Activated CD8-positive, alpha-beta T cell treated with anti-CD3 and anti-CD28 coated beads, Interleukin-2, amount 10 ng/mL, durations not matched to agents 7 days and 5 days (primary cell): ENCODE measurements around the gene FOXC1. TPM values are rescaled to one million over a fixed set of nuclear protein-coding genes. Genes with fewer than 3 reads are reported as not detected.

Experiments
- ATAC-seq: fragments of 150-1000 bp; cut with Tn5 transposase; one replicate; pipeline ENCODE4 v1.10.0; 2021; ENCODE audit warnings: moderate library complexity
- CTCF ChIA-PET: fragments of 350-600 bp; sonication (Branson Sonifier 250); formaldehyde crosslinking; loops from one replicate; lab custom pipeline; 2021; ENCODE audit warnings: antibody characterized with exemption; lab: Charles Lee
- POLR2A ChIA-PET: fragments of 350-600 bp; sonication (Branson Sonifier 250); formaldehyde crosslinking; loops from one replicate; lab custom pipeline; 2021; ENCODE audit warnings: antibody characterized with exemption; lab: Charles Lee
- DNase-seq: peaks from one replicate; pipeline ENCODE4 v3.0.0-alpha.2; 2020
- H3K27ac Mint-ChIP-seq: one replicate; pipeline ENCODE4 v1.8.0; 2021; ENCODE audit warnings: mild to moderate bottlenecking, mixed read lengths
- H3K27me3 Mint-ChIP-seq: one replicate; pipeline ENCODE4 v1.8.0; 2021; ENCODE audit warnings: low read depth, mixed read lengths
- H3K36me3 Mint-ChIP-seq: one replicate; pipeline ENCODE4 v1.8.0; 2021; ENCODE audit warnings: low read depth, mixed read lengths
- H3K4me1 Mint-ChIP-seq: one replicate; pipeline ENCODE4 v1.8.0; 2021; ENCODE audit warnings: low read depth, mixed read lengths
- H3K4me3 Mint-ChIP-seq: one replicate; pipeline ENCODE4 v1.8.0; 2021; ENCODE audit warnings: mild to moderate bottlenecking, mixed read lengths
- H3K9me3 Mint-ChIP-seq: one replicate; pipeline ENCODE4 v1.8.0; 2022; ENCODE audit warnings: mixed read lengths; ENCODE audit not compliant: insufficient read depth
- total RNA-seq, 2 experiments: library from RNA; stranded (reverse); gene quantifications; one replicate each; pipeline ENCODE4 v1.2.3, GENCODE V29; 2021

The FOXC1 gene
- total RNA-seq, 2 experiments from 2014 or later = not detected

DNA sequence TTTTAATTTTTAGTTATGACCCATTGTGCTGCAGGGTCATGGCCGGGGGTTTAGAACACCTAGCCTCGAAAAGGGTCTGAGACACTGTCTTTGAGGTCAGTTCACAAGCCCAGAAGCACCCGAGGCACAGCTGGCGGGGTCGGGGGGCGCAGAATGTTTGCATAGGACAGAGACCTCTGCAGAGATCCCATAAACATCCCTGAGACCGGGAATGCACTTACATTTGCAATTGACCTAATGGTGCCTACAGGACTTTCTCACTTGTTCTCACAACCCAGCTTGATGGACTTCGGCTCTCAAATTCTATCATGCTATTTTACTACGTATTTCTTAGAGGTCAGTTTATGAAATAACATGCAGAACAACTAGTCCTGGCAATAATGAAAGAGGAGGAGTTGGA is 33.5 kb upstream of the FOXC1 start:
- H3K36me3 Mint-ChIP-seq = no peaks in the 10 kb centered on the region
- DNase-seq = no peak
- H3K27me3 Mint-ChIP-seq = peaks cover 8% of the 10 kb centered on the region
- CTCF ChIA-PET = no interaction called here
- no peak overlapping the region for H3K4me3 Mint-ChIP-seq
- no peak overlapping the region for H3K27ac Mint-ChIP-seq
- ATAC-seq = no peak
- POLR2A ChIA-PET = no interaction called here
- no peaks in the 10 kb centered on the region for H3K4me1 Mint-ChIP-seq
- H3K9me3 Mint-ChIP-seq = peaks cover 2% of the 10 kb centered on the region

DNA sequence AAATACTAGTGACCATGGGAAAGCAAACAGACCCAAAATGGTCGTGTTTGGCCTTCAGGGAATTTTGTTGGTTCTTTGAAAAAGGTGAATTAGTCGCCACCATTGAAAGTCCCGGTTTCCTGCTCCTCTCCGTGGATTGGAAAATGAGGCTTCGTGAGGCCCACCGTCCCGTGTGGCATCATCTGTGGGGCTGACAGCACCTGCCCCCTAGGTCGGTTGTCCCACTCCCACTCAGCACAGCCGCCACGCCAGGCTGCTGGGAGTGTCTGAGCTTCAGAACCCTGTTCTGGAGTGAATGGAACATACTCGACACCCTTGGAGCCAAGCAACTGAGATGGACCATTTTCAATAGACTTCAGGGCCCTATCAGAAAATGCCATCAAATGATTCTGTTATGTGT is 33.0 kb upstream of the FOXC1 start:
- Mint-ChIP-seq H3K4me3 (no peak overlapping the region), H3K4me1 (no peaks in the 10 kb centered on the region), H3K36me3 (no peaks in the 10 kb centered on the region), H3K27ac (no peak overlapping the region), H3K9me3 (no peaks in the 10 kb centered on the region), H3K27me3 (peaks cover 3% of the 10 kb centered on the region)
- ChIA-PET POLR2A (no interaction called here), CTCF (no interaction called here)
- DNase-seq (no peak), ATAC-seq (no peak)

DNA sequence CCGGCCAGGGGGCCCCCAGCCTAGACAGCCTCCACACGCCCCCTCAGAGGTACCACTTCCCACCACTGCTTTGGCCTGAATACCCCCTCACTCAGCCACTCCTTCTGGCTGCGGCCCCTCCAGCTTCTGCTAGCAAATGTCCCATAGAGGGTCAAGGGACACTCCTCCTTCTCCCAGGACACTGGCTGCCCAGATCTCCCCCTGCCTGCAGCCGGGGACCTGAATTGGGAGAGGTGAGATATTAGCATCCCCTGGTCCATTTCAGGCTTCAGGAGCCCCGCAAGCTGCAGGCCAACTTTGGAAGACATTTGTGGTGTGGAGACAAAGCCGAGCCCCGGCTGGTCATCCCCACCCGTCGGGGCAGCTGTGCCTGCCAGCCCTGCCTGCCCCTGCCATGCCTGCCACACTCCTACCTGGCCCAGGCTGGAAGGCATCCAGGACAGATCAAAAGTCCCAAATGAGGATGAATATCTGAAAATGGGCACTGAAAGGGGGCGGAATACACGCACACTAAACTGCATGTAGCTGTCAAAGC is 32.5 kb upstream of the FOXC1 start:
- H3K36me3 Mint-ChIP-seq = no peaks in the 10 kb centered on the region
- ChIA-PET CTCF (no interaction called here), POLR2A (no interaction called here)
- no peak overlapping the region for H3K4me3 Mint-ChIP-seq
- DNase-seq (no peak), ATAC-seq (no peak)
- H3K27ac Mint-ChIP-seq = no peak overlapping the region
- no peaks in the 10 kb centered on the region for H3K27me3 Mint-ChIP-seq
- H3K9me3 Mint-ChIP-seq = no peaks in the 10 kb centered on the region
- H3K4me1 Mint-ChIP-seq = no peaks in the 10 kb centered on the region

- POLR2A ChIA-PET = no interaction called here
These were observed 31.6 kb upstream of the FOXC1 start for GRCh38 chr6:1577896-1578745.

DNA sequence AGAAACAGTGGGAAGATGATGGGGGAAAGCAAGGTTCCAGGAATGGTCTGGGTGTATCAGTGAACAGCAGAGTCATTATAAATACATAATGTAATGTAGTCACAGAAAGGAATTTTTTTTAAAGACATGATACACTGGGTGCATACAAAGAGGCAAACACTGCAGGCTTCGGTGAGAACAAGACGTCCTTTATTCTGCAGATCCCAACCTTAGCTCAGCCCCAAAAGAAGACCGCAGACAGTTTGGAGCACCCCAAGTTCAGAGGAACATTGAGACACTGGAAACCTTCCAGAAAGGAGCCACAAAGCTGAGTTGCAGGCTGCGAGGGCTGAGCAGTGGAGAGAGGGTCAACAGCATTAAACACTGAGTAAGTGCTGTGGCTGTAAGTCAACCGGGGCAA is 30.6 kb upstream of the FOXC1 start:
- POLR2A ChIA-PET = no interaction called here
- no peak for DNase-seq

More at GRCh38 chr6:1577896-1578745, 31.6 kb upstream of the FOXC1 start:
- Mint-ChIP-seq H3K27me3 (no peaks in the 10 kb centered on the region), H3K9me3 (no peaks in the 10 kb centered on the region), H3K36me3 (no peaks in the 10 kb centered on the region), H3K4me1 (no peaks in the 10 kb centered on the region), H3K27ac (no peak overlapping the region), H3K4me3 (no peak overlapping the region)
- ATAC-seq (no peak), DNase-seq (no peak)
- CTCF ChIA-PET = no interaction called here

DNA sequence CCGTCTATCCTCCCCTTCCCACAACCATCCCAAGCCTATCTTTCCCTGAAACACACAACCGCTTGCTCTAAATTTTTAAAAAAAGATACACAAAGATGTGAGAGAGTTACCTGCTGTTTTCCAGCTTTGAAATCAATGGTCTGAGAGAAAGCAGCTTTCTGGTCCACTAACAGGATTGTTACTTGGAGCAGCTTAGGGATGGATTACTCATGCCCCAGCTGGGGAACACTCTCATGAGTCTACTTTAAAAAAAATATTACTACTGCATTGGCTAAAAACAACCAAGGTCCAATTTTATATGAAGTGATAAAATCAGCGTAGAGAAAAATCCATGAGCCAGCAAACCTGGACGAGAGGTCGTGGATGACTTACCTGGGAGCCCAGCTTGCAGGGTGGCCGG is 29.6 kb upstream of the FOXC1 start:
- DNase-seq (no peak), ATAC-seq (no peak)
- Mint-ChIP-seq H3K36me3 (no peaks in the 10 kb centered on the region), H3K9me3 (no peaks in the 10 kb centered on the region), H3K27me3 (peaks cover 4% of the 10 kb centered on the region), H3K4me3 (no peak overlapping the region), H3K27ac (no peak overlapping the region), H3K4me1 (no peaks in the 10 kb centered on the region)
- ChIA-PET POLR2A (interaction anchor here (0.8 kb wide), 1 partner anchor 350 kb away, joined by 5 read pairs; no protein-coding TSS in a partner anchor), CTCF (no interaction called here)

More for the DNA sequence above, 30.6 kb upstream of the FOXC1 start:
- H3K36me3 Mint-ChIP-seq = no peaks in the 10 kb centered on the region
- H3K27me3 Mint-ChIP-seq = peaks cover 2% of the 10 kb centered on the region
- H3K4me3 Mint-ChIP-seq = no peak overlapping the region
- H3K9me3 Mint-ChIP-seq = no peaks in the 10 kb centered on the region
- ATAC-seq = no peak
- CTCF ChIA-PET = no interaction called here
- no peaks in the 10 kb centered on the region for H3K4me1 Mint-ChIP-seq
- H3K27ac Mint-ChIP-seq = no peak overlapping the region

GRCh38 chr6:1580585-1580984 is 29.1 kb upstream of the FOXC1 start:
- Mint-ChIP-seq H3K4me3 (no peak overlapping the region), H3K4me1 (no peaks in the 10 kb centered on the region), H3K27me3 (peaks cover 4% of the 10 kb centered on the region), H3K9me3 (no peaks in the 10 kb centered on the region), H3K27ac (no peak overlapping the region), H3K36me3 (no peaks in the 10 kb centered on the region)
- POLR2A ChIA-PET = no interaction called here
- ATAC-seq (no peak), DNase-seq (no peak)
- CTCF ChIA-PET = no interaction called here

DNA sequence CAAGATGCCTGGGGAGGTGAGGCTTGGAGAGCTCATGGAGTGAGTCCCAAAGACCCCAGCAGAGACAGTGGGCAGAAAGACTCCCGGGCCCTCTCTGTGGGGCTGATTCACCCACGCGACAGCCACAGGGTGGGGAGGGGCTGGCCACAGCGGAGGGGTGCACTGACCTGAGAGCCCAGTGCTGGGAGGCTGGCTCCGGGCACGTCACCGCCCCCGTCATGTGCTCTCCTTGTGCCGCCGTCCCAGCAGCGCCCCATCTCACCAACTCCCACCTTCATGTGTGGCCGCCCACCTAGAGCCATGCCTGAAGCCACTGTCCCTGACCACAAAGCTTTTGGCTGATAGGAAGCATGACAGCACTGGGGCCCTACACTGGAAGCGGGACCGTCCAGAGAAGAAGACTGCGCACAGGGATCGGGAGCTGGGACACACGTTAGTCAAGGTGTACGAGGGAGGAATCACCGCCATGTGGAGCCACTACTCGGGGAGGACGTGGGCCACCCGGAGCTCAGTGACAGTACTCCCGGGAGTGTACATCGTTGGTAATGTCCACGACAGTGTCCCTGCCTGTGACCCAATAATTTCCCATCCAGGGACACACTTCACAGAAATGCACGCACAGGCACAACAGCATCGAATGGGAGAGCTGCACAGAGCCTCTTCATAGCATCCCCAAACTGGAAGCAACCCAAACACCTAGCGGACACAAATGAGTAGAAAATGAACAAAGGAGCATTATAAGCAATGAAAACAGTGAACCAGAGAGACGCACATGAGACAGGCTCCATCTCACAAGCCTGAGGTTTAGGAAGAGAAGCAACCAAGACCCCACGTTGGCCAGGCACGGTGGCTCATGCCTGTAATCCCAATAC is 28.4 kb upstream of the FOXC1 start:
- ATAC-seq = no peak
- no peaks in the 10 kb centered on the region for H3K9me3 Mint-ChIP-seq
- no peak for DNase-seq
- H3K27ac Mint-ChIP-seq = no peak overlapping the region
- H3K27me3 Mint-ChIP-seq = peaks cover 4% of the 10 kb centered on the region
- CTCF ChIA-PET = interaction anchor here (0.9 kb wide), 1 partner anchor 15 kb away, joined by 3 read pairs; no protein-coding TSS in a partner anchor
- no peaks in the 10 kb centered on the region for H3K4me1 Mint-ChIP-seq
- POLR2A ChIA-PET = no interaction called here
- no peaks in the 10 kb centered on the region for H3K36me3 Mint-ChIP-seq
- H3K4me3 Mint-ChIP-seq = no peak overlapping the region

GRCh38 chr6:1584146-1584545 is 25.6 kb upstream of the FOXC1 start:
- CTCF ChIA-PET = no interaction called here
- H3K27ac Mint-ChIP-seq = no peak overlapping the region
- no peak for DNase-seq
- H3K27me3 Mint-ChIP-seq = peaks cover 7% of the 10 kb centered on the region
- no peaks in the 10 kb centered on the region for H3K4me1 Mint-ChIP-seq
- POLR2A ChIA-PET = no interaction called here
- H3K4me3 Mint-ChIP-seq = no peak overlapping the region
- H3K9me3 Mint-ChIP-seq = no peaks in the 10 kb centered on the region
- ATAC-seq = no peak
- no peaks in the 10 kb centered on the region for H3K36me3 Mint-ChIP-seq

DNA sequence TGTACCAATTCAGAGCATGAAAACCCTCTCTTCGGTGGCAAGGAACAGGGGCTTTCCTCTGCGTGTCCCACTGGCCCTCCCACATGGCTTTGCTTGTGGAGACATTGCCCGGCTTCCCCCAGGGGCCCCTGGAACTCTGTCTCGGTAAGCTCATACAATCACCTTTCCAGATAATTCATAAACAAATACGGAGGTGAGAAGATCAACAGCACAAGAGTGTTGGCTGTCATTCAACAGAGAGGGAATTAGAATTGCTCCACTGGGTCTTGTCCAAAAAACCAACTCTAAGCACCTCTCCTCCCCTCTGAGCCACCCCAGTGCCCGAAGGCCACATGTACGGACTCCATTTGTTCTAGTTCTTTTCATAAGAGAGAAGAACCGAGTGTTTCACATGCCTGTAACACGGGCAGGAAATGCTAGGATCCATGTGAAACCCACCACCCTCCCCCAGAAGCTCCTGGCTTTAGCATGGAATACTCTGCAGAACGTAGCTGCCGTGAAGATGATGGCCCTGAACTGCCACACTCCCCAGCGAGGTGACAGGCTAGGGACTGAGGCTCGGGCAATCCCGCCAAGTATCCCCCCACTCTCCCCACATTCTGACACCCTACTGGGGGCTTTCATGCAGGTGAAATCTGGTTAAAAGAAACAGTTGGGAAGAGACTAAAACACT is 24.6 kb upstream of the FOXC1 start:
- POLR2A ChIA-PET = no interaction called here
- DNase-seq (no peak), ATAC-seq (no peak)
- H3K4me3 Mint-ChIP-seq = no peak overlapping the region
- no peaks in the 10 kb centered on the region for H3K9me3 Mint-ChIP-seq
- H3K4me1 Mint-ChIP-seq = no peaks in the 10 kb centered on the region
- peaks cover 7% of the 10 kb centered on the region for H3K27me3 Mint-ChIP-seq
- no peak overlapping the region for H3K27ac Mint-ChIP-seq
- H3K36me3 Mint-ChIP-seq = no peaks in the 10 kb centered on the region
- CTCF ChIA-PET = no interaction called here

DNA sequence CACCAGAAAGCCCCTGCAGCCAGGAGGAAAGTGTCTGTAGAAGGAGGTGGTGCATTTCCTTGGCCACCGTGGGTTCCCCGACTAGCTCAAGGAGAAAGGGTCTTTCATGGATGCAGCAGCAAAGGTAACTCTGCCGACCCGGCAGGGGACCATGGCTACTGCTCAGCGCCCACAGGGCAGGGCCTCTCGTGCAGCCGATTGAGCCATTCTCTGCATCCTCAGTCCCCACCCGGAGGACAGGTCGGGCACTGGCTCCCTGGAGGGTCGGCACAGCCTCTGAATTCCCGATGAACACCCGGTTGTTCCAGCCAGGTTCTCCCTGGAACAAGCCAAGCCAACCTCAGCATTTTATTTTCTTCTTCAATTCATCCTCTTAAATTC is 24.1 kb upstream of the FOXC1 start:
- CTCF ChIA-PET = interaction anchor here (0.6 kb wide), 1 partner anchor 11 kb away, joined by 3 read pairs; no protein-coding TSS in a partner anchor
- H3K36me3 Mint-ChIP-seq = no peaks in the 10 kb centered on the region
- no peak overlapping the region for H3K27ac Mint-ChIP-seq
- H3K4me3 Mint-ChIP-seq = no peak overlapping the region
- DNase-seq (no peak), ATAC-seq (no peak)
- POLR2A ChIA-PET = no interaction called here
- H3K27me3 Mint-ChIP-seq = peaks cover 7% of the 10 kb centered on the region
- no peaks in the 10 kb centered on the region for H3K4me1 Mint-ChIP-seq
- no peaks in the 10 kb centered on the region for H3K9me3 Mint-ChIP-seq
